ENCODE data around the gene ANO1.
"Not testable (repeated sequence)": the region's sequence is repeated elsewhere in the genome, so short reads cannot be mapped to it uniquely, and the experiment has no call there.

The ANO1 gene

GRCh38 chr11:70032943-70033710 lies 45.0 kb upstream of the ANO1 start:
- H3K4me3 ChIP-seq (ENCODE audit: low read depth, low read length) = no peak overlapping the region
- no peak for TF ChIP-seq CTCF (IDR thresholded peaks at IDR 0.05; ENCODE audit: borderline replicate concordance, insufficient read depth, low read depth, low read length)

- no peak overlapping the region for H3K4me3 ChIP-seq (ENCODE audit: low read depth, low read length)
- TF ChIP-seq CTCF (IDR thresholded peaks at IDR 0.05; ENCODE audit: borderline replicate concordance, insufficient read depth, low read depth, low read length) = no peak
These were observed 44.4 kb upstream of the ANO1 start for GRCh38 chr11:70033711-70034070.

GRCh38 chr11:70034740-70035365 lies 43.3 kb upstream of the ANO1 start:
- TF ChIP-seq CTCF (IDR thresholded peaks at IDR 0.05; ENCODE audit: borderline replicate concordance, insufficient read depth, low read depth, low read length) = no peak

DNA sequence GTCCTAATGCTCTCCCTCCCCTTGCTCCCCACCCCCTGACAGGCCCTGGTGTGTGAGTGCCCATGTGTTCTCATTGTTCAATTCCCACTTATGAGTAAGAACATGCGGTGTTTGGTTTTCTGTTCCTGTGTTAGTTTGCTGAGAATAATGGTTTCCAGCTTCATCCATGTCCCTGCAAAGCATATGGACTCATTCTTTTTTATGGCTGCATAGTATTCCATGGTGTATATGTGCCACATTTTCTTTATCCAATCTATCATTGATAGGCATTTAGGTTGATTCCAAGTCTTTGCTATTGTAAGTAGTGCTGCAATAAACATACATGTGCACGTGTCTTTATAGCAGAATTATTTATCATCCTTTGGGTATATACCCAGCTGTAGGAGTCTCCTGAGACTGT lies 42.5 kb upstream of the ANO1 start:
- not testable (repeated sequence) for H3K4me3 ChIP-seq (ENCODE audit: low read depth, low read length)

More at GRCh38 chr11:70034740-70035365, 43.3 kb upstream of the ANO1 start:
- H3K4me3 ChIP-seq (ENCODE audit: low read depth, low read length) = no peak overlapping the region

DNA sequence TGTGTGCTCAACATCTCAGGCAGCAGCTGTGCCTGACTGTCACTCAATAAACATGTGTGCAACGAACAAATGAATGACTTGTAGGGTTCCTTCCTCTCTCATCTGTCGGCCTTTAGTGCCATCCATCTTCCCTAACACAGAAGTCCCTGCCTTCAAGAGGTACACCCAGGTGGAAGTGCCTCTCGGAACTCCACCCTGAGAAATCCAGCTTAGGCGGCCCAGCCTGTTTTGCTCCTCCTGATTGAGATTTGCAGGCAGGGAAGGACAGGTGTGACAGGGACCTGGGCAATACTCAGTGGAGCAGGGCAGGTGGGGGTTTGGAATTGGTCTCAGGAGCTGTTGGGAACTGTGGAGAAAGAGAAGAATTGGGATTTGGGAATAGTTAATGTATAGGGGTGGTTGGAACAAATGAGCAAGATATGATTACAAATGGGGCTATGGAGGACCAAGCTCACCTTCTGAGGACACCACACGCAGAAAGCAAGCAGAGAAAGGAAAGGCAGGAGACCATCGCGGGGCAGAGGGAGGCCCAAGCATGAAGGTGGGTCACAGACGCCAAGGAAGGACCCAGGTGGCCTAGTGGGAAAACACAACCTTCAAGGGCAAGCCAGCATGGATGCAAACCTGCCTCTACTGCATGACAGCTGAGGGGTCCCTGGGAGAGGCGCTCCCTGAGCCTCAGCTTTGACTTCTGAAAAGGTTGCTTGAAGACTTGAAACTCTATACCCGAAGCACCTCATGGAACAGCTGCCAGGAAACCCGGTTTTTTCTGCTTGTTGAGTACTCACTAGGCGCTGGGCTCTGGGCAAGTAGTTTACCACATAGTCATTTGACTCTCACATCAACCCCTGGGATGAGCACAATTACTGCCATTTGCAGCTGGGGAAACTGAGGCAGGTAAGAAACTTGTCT lies 40.9 kb upstream of the ANO1 start:
- no peak overlapping the region for H3K4me3 ChIP-seq (ENCODE audit: low read depth, low read length)
- TF ChIP-seq CTCF (IDR thresholded peaks at IDR 0.05; ENCODE audit: borderline replicate concordance, insufficient read depth, low read depth, low read length) = no peak

GRCh38 chr11:70038034-70038834 lies 39.9 kb upstream of the ANO1 start:
- TF ChIP-seq CTCF (IDR thresholded peaks at IDR 0.05; ENCODE audit: borderline replicate concordance, insufficient read depth, low read depth, low read length) = no peak
- H3K4me3 ChIP-seq (ENCODE audit: low read depth, low read length) = no peak overlapping the region

DNA sequence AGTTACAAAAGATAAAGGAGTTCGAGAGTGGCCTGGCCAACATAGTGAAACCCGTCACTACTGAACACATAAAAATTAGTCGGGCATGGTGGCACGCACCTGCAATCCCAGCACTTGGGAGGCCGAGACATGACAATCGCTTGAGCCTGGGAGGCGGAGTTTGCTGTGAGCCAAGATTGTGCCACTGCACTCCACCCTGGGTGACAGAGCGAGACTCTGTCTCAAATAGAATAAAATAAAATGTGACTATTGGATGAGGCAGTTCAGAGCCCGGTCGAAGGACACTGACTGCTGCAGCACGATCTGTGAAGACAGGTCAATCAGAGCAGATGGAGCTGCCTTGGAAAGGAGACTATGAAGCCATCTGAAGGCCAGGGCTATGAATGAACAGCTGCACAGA lies 37.7 kb upstream of the ANO1 start:
- TF ChIP-seq CTCF (IDR thresholded peaks at IDR 0.05; ENCODE audit: borderline replicate concordance, insufficient read depth, low read depth, low read length) = no peak
- H3K4me3 ChIP-seq (ENCODE audit: low read depth, low read length) = no peak overlapping the region

All from GM12875 (cell line).